HL-60 (cell line): ENCODE measurements around the gene XKR8.

Experiments
- DNase-seq, 2 experiments: peaks; one replicate each; pipeline ENCODE4 v3.0.0-alpha.2; 2010 to 2020; ENCODE audit warnings: low read depth in 1 of 2, low spot score in 1 of 2
- H3K27ac ChIP-seq: fragments of 250-450 bp; sonication (Bioruptor Pico); replicated peaks from 2 replicates; pipeline ENCODE4 v1.5.1; 2020; ENCODE audit warnings: mild to moderate bottlenecking, moderate library complexity
- H3K27me3 ChIP-seq: fragments of 250-450 bp; sonication (Bioruptor Pico); 2 replicates; pipeline ENCODE4 v1.5.1; 2021; ENCODE audit warnings: mild to moderate bottlenecking, moderate library complexity; ENCODE audit not compliant: insufficient read depth, poor library complexity, severe bottlenecking
- H3K4me3 ChIP-seq: replicated peaks from 2 replicates; pipeline ENCODE4 v1.5.1; 2011; ENCODE audit warnings: mild to moderate bottlenecking, control low read depth, low read length; ENCODE audit not compliant: insufficient read depth
- GABPA ChIP-seq: IDR thresholded peaks from 2 replicates; pipeline ENCODE4 v1.6.1; 2012; ENCODE audit warnings: low read depth
- POLR2AphosphoS5 ChIP-seq: IDR thresholded peaks from 2 replicates; pipeline ENCODE4 v1.6.1; 2012; ENCODE audit warnings: low read depth
- SPI1 ChIP-seq: IDR thresholded peaks from 2 replicates; pipeline ENCODE4 v1.6.1; 2012; ENCODE audit warnings: low read depth, mild to moderate bottlenecking, borderline replicate concordance
- TF ChIP-seq, protein P1 (sequence below): IDR thresholded peaks from one replicate; pipeline ENCODE4 v1.5.1; 2011; ENCODE audit warnings: low read length, control low read depth, inconsistent platforms; ENCODE audit not compliant: insufficient read depth
- TF ChIP-seq, protein P2 (sequence below): IDR thresholded peaks from 2 replicates; pipeline ENCODE4 v1.6.1; 2012; ENCODE audit warnings: low read depth; ENCODE audit not compliant: insufficient replicate concordance

Gene XKR8

DNA sequence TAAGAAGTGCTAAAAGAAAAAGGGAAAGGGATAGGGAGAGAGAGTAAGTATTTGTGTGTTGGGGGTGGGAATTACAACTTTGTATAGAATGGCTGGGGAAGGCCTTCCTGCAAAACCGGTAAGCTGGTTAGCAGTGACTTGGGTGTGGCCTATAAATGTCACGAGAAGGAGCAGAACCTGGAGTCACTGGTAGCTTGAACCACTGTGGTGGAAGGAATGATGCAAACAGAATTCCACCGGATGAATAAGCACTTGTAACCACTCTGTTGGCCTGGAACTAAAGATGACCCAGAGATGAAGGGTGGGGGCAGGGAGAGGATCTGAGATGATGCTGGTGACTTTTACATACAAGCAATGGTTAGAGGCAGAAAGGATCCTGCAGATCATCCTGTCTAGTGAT, 8.9 kb downstream of the XKR8 start:
- Histone ChIP-seq H3K27me3 (no peaks in the 10 kb centered on the region), H3K27ac (no peak overlapping the region), H3K4me3 (no peak overlapping the region)
- TF ChIP-seq POLR2AphosphoS5 (no peak), SPI1 (no peak), GABPA (no peak)
- TF ChIP-seq, protein P1, sequence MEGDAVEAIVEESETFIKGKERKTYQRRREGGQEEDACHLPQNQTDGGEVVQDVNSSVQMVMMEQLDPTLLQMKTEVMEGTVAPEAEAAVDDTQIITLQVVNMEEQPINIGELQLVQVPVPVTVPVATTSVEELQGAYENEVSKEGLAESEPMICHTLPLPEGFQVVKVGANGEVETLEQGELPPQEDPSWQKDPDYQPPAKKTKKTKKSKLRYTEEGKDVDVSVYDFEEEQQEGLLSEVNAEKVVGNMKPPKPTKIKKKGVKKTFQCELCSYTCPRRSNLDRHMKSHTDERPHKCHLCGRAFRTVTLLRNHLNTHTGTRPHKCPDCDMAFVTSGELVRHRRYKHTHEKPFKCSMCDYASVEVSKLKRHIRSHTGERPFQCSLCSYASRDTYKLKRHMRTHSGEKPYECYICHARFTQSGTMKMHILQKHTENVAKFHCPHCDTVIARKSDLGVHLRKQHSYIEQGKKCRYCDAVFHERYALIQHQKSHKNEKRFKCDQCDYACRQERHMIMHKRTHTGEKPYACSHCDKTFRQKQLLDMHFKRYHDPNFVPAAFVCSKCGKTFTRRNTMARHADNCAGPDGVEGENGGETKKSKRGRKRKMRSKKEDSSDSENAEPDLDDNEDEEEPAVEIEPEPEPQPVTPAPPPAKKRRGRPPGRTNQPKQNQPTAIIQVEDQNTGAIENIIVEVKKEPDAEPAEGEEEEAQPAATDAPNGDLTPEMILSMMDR, result no peak
- TF ChIP-seq, protein P2, sequence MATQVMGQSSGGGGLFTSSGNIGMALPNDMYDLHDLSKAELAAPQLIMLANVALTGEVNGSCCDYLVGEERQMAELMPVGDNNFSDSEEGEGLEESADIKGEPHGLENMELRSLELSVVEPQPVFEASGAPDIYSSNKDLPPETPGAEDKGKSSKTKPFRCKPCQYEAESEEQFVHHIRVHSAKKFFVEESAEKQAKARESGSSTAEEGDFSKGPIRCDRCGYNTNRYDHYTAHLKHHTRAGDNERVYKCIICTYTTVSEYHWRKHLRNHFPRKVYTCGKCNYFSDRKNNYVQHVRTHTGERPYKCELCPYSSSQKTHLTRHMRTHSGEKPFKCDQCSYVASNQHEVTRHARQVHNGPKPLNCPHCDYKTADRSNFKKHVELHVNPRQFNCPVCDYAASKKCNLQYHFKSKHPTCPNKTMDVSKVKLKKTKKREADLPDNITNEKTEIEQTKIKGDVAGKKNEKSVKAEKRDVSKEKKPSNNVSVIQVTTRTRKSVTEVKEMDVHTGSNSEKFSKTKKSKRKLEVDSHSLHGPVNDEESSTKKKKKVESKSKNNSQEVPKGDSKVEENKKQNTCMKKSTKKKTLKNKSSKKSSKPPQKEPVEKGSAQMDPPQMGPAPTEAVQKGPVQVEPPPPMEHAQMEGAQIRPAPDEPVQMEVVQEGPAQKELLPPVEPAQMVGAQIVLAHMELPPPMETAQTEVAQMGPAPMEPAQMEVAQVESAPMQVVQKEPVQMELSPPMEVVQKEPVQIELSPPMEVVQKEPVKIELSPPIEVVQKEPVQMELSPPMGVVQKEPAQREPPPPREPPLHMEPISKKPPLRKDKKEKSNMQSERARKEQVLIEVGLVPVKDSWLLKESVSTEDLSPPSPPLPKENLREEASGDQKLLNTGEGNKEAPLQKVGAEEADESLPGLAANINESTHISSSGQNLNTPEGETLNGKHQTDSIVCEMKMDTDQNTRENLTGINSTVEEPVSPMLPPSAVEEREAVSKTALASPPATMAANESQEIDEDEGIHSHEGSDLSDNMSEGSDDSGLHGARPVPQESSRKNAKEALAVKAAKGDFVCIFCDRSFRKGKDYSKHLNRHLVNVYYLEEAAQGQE, result no peak
- DNase-seq, result no peak

GRCh38 chr1:27970401-27970800, 10.6 kb downstream of the XKR8 start:
- no peaks in the 10 kb centered on the region for H3K27me3 ChIP-seq
- no peak overlapping the region for H3K27ac ChIP-seq
- H3K4me3 ChIP-seq, result no peak overlapping the region
- DNase-seq, result no peak
- no peak for TF ChIP-seq POLR2AphosphoS5
- TF ChIP-seq, protein P1, result no peak
- TF ChIP-seq, protein P2, result no peak
- no peak for TF ChIP-seq SPI1
- no peak for TF ChIP-seq GABPA

DNA sequence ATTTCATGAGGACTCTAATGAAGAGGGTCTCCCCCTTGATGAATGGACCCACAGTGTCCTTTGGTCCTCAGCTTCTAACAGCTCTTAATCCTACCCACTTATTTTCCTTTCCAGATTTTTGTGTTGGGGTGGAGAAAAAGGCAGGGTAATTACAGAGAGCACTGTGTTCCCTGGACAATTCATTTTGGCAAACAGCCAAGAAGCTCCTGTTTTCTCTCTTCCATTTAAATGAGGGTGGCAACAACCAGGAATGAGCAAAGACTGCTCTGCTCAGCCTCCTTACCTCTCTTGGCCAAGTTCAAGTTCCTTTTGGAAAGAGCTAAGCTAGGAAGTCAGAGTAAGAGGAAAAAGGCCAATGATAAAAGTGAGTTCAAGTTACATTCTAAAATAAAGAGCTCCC, 11.9 kb downstream of the XKR8 start:
- Histone ChIP-seq H3K4me3 (no peak overlapping the region), H3K27me3 (no peaks in the 10 kb centered on the region), H3K27ac (no peak overlapping the region)
- DNase-seq, result no peak
- TF ChIP-seq SPI1 (no peak), GABPA (no peak), POLR2AphosphoS5 (no peak)
- TF ChIP-seq, protein P2, result no peak
- TF ChIP-seq, protein P1, result no peak
